SK-MEL-5 (cell line): Measurements from ENCODE around the gene KLHL8. TPM values are rescaled to one million over a fixed set of nuclear protein-coding genes. Genes with fewer than 3 reads are reported as not detected.

Experiments
- DNase-seq: peaks from one replicate; pipeline ENCODE4 v3.0.0-alpha.2; 2016; ENCODE audit warnings: low read depth, low spot score
- in situ Hi-C: cut with HindIII; loops from 2 replicates; pipeline ENCODE4 v1.10.0; 2016; ENCODE audit warnings: low sequenced_read_pairs, high pct_unique_total_duplicates, low pct_unique_long_range_greater_than_20kb
- total RNA-seq: library from RNA; depleted of rRNA; stranded (reverse); fragments of >200 nt; shearing (Covaris generic); gene quantifications from 2 replicates; pipeline ENCODE4 v1.2.3, GENCODE V29; 2014

Gene KLHL8
- total RNA-seq, 1 experiment from 2014 or later: 7.6 TPM

DNA sequence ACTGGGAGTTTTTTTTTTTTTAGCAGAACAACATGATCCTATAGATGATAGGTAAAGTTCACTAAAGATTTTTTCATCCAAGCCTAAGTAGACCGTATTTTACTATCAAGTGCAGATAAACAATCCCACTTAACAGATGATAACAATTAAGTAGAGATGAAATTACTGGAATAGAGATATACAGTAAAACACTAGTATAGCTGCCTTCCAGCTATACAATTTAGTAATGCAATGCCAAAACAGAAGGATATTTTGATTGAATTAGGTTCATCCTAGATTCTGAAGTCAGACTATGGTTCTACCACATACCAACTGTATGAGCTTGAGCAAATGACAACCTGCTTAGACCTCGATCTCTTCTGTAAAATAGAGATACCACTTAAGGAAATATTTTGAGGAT lies 24.3 kb downstream of the KLHL8 start:
- no peak for DNase-seq
- in situ Hi-C loops: no loop called here

DNA sequence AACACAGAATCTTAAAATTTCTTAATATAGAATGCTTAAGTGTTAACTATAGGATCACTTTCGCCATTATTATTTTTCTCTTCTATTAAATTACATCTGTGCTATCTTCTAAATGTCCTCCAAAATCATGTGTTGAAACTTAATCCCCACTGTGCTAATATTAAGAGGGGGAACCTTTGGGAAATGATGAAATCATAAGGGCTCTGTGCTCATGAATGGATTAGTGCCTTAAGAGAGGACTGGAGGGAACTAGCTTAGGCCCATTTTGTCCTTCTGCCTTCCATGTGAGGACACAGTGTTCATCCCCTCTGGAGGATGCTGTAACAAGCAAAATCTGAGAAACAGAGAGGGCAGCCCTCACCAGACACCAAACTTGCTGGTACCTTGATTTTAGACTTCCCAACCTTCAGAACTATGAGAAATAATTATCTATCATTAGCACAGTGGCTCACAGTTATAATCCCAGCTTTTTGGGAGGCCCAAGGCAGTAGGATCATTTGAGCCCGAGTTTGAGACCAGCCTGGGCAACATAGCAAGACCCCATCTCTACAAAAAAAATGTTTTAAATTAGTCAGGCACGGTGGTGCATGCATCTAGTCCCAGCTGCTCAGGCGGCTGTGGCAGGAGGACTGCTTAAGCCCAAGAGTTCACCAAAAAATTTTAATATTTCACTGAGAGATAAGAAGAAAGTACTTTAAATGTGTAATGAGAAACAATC lies 26.3 kb downstream of the KLHL8 start:
- no peak for DNase-seq
- in situ Hi-C loops: no loop called here

DNA sequence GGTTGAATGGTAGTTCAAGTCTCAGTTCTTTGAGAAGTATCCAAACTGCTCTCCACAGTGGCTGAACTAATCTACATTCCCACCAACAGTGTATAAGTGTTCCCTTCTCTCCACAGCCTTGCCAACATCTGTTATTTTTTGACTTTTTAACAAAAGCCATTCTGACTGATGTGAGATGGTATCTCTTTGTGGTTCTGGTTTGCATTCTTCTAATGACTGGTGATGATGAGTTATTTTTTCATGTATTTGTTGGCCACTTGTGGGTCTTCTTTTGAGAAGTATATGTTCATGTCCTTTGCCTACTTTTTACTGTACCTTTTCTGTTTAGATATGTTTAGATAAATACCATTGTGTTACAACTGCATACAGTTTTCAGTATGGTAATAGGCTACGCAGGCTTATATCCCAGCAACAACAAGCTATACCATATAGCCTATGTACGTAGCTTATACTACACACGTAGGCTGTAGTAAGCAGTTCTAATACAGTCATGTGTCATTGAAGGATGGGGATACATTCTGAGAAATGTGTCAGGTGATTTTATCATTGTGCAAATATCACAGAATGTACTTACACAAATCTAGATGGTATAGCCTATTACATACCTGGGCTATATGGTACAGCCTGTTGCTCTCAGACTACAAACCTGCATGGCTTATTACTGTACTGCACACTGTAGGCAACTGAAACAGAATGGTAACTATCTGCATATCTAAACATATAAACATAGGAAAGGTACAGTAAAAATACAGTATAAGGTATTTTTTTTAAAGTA lies 28.1 kb downstream of the KLHL8 start:
- in situ Hi-C loops: no loop called here
- DNase-seq: no peak

GRCh38 chr4:87188932-87189331 lies 31.5 kb downstream of the KLHL8 start:
- DNase-seq: no peak
- in situ Hi-C loops: no loop called here

GRCh38 chr4:87188048-87188447 lies 32.4 kb downstream of the KLHL8 start:
- no peak for DNase-seq
- in situ Hi-C loops: no loop called here

GRCh38 chr4:87185146-87185870 lies 35.1 kb downstream of the KLHL8 start:
- no peak for DNase-seq
- in situ Hi-C loops: no loop called here

- in situ Hi-C loops: no loop called here
- DNase-seq: no peak
Measured at GRCh38 chr4:87180767-87181166, 39.7 kb downstream of the KLHL8 start.

- no peak for DNase-seq
- in situ Hi-C loops: no loop called here
Measured at GRCh38 chr4:87179751-87180150, 40.7 kb downstream of the KLHL8 start.

DNA sequence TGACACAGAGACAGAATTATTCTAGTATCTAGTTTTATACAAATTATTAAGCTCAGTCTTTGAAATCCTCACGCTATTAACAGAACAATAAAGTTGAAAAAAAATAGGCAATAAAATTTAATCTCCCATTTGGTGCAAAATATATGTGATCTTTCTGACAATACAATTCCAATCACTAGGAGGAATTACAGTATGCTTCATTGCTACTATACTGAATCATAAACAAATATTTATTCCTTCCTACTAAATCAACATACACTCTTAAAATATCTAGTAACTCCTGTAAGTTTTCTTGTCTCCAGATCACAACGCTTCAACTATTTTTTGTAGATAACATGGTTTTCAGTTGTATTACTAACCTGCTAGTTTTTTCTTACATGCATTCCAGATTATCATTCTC lies 45.7 kb downstream of the KLHL8 start:
- in situ Hi-C loops: no loop called here
- DNase-seq: no peak

DNA sequence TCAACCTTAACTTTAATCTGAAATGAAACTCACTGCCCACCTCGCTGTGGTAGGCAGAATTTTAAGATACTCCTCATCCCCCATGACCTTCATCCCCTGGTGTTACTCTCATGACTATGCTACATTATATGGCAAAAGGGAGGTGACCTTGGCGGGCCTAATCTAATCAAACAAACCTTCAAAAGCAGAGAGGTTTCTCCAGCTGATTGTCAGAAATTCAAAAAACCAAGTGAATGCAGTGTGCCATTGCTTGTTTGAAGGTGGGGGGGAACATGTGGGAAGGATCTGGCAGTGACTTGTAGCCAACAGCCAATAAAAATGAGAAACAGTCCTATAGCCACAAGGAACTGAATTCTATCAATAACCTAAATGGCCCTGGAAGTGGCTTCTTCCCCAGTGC lies 48.5 kb downstream of the KLHL8 start:
- in situ Hi-C loops: no loop called here
- no peak for DNase-seq

- in situ Hi-C loops: no loop called here
- DNase-seq: no peak
Measured at GRCh38 chr4:87166296-87166854, 54.0 kb downstream of the KLHL8 start.

GRCh38 chr4:87165892-87166291 lies 54.5 kb downstream of the KLHL8 start:
- in situ Hi-C loops: no loop called here
- DNase-seq: no peak

- DNase-seq: no peak
Measured at GRCh38 chr4:87153078-87153870, 67.1 kb downstream of the KLHL8 start.

GRCh38 chr4:87152310-87153041 lies 67.9 kb downstream of the KLHL8 start:
- no peak for DNase-seq
- in situ Hi-C loops: no loop called here

More at GRCh38 chr4:87153078-87153870, 67.1 kb downstream of the KLHL8 start:
- in situ Hi-C loops: no loop called here

- in situ Hi-C loops: no loop called here
- no peak for DNase-seq
Measured at GRCh38 chr4:87151730-87152129, 68.7 kb downstream of the KLHL8 start.

- in situ Hi-C loops: no loop called here
Measured at GRCh38 chr4:87150498-87151261, 69.7 kb downstream of the KLHL8 start.

More at GRCh38 chr4:87150498-87151261, 69.7 kb downstream of the KLHL8 start:
- DNase-seq: peak; percentile 84
